Naive thymus-derived CD8-positive, alpha-beta T cell (primary cell): ENCODE measurements around the gene S1PR4. TPM values are rescaled to one million over a fixed set of nuclear protein-coding genes. Genes with fewer than 3 reads are reported as not detected.
"Not testable (repeated sequence)": the region's sequence is repeated elsewhere in the genome, so short reads cannot be mapped to it uniquely, and the experiment has no call there.

Source experiments
- ATAC-seq, 2 donors: fragments of 150-1000 bp; cut with Tn5 transposase in 1 of 2; sonication (Bioruptor Pico), chemical (Tn5 transposase) in 1 of 2; 1 replicate in 1 of 2; 2 replicates in 1 of 2; pipeline ENCODE4 v1.10.0; 2021; ENCODE audit warnings: mild to moderate bottlenecking in 2 of 2, moderate library complexity in 2 of 2
- POLR2A ChIA-PET: fragments of 350-600 bp; sonication (Branson Sonifier 250); formaldehyde crosslinking; loops from one replicate; lab custom pipeline; 2021; ENCODE audit warnings: antibody characterized with exemption; lab: Charles Lee
- DNase-seq, 10 donors: peaks; one replicate each; pipeline versions ENCODE4 v3.0.0 to v3.0.0-alpha.2; 2020 to 2022
- H3K27ac Mint-ChIP-seq, 10 donors: one replicate each; pipeline ENCODE4 v1.8.0; 2020 to 2022; ENCODE audit warnings: mild to moderate bottlenecking in 10 of 10, mixed read lengths in 10 of 10, moderate library complexity in 4 of 10, inconsistent platforms in 1 of 10
- H3K27me3 Mint-ChIP-seq, 5 donors: one replicate each; pipeline ENCODE4 v1.8.0; 2021 to 2022; ENCODE audit warnings: mixed read lengths in 5 of 5
- H3K36me3 Mint-ChIP-seq, 3 donors: one replicate each; pipeline ENCODE4 v1.8.0; 2020 to 2022; ENCODE audit warnings: mixed read lengths in 3 of 3, mild to moderate bottlenecking in 2 of 3, inconsistent platforms in 1 of 3
- H3K4me1 Mint-ChIP-seq, 4 donors: one replicate each; pipeline ENCODE4 v1.8.0; 2021 to 2022; ENCODE audit warnings: mixed read lengths in 4 of 4
- H3K4me3 Mint-ChIP-seq, 10 donors: one replicate each; pipeline ENCODE4 v1.8.0; 2020 to 2022; ENCODE audit warnings: mild to moderate bottlenecking in 10 of 10, mixed read lengths in 10 of 10, moderate library complexity in 6 of 10, inconsistent platforms in 1 of 10
- H3K9me3 Mint-ChIP-seq, 9 donors: one replicate each; pipeline ENCODE4 v1.8.0; 2020 to 2022; ENCODE audit warnings: mixed read lengths in 9 of 9, mild to moderate bottlenecking in 3 of 9, inconsistent platforms in 1 of 9, moderate library complexity in 1 of 9
- polyA plus RNA-seq, 3 donors: library from polyadenylated mRNA; unstranded; fragments of 300-500 nt; fragmentation: Illumina TruSeq; gene quantifications; one replicate each; pipeline ENCODE4 v1.2.3, GENCODE V29; 2021
- total RNA-seq, 8 experiments: library from RNA in 2 of 8; stranded (reverse) in 2 of 8; gene quantifications; one replicate each; pipeline ENCODE4 v1.2.3 and lab custom pipeline; 2021 to 2026

S1PR4 gene
- total and polyA plus RNA-seq, 5 experiments from 2014 or later, result 217 to 470 (median 286) TPM

- DNase-seq, result no peak
- POLR2A ChIA-PET, result interaction anchor here (0.5 kb wide), 1 partner anchor 10 kb away, joined by 9 read pairs; no protein-coding TSS in a partner anchor
- peaks cover 6 to 21% (median 11%) of the 10 kb centered on the region in 4 donors for H3K4me1 Mint-ChIP-seq
- no peak for ATAC-seq
- no peak overlapping the region for H3K4me3 Mint-ChIP-seq
- H3K36me3 Mint-ChIP-seq, result peaks cover 0 to 24% (median 5%) of the 10 kb centered on the region in 3 donors
- no peaks in the 10 kb centered on the region for H3K27me3 Mint-ChIP-seq
- no peaks in the 10 kb centered on the region for H3K9me3 Mint-ChIP-seq
- peak overlapping the region in 2 of 10 donors; percentile 56 to 80 for H3K27ac Mint-ChIP-seq
Measured at GRCh38 chr19:3193256-3194105, 14.9 kb downstream of the S1PR4 start.

GRCh38 chr19:3194106-3195087 lies 15.8 kb downstream of the S1PR4 start:
- Mint-ChIP-seq H3K9me3 (no peaks in the 10 kb centered on the region), H3K27ac (peak overlapping the region in 1 of 10 donors; percentile 15), H3K4me3 (no peak overlapping the region), H3K4me1 (peaks cover 0 to 11% (median 6%) of the 10 kb centered on the region in 4 donors), H3K27me3 (no peaks in the 10 kb centered on the region), H3K36me3 (peaks cover 0 to 26% (median 5%) of the 10 kb centered on the region in 3 donors)
- POLR2A ChIA-PET, result interaction anchor here (0.5 to 0.9 kb wide), 2 partner anchors 8 to 11 kb away, joined by 4 to 9 read pairs; partner anchors contain the start of gene NCLN
- ATAC-seq (no peak), DNase-seq (no peak)

- H3K36me3 Mint-ChIP-seq, result peaks cover 0 to 33% (median 5%) of the 10 kb centered on the region in 3 donors
- peak in 1 of 10 donors; percentile 57 for DNase-seq
- H3K9me3 Mint-ChIP-seq, result no peaks in the 10 kb centered on the region
- no peaks in the 10 kb centered on the region for H3K27me3 Mint-ChIP-seq
- peaks cover 0 to 5% (median 2%) of the 10 kb centered on the region in 4 donors for H3K4me1 Mint-ChIP-seq
- POLR2A ChIA-PET, result no interaction called here
- no peak for ATAC-seq
- no peak overlapping the region for H3K27ac Mint-ChIP-seq
- no peak overlapping the region for H3K4me3 Mint-ChIP-seq
Measured at GRCh38 chr19:3196064-3196932, 17.7 kb downstream of the S1PR4 start.

- ATAC-seq (no peak), DNase-seq (no peak)
- no peaks in the 10 kb centered on the region for H3K9me3 Mint-ChIP-seq
- POLR2A ChIA-PET, result interaction anchor here (0.6 kb wide), 1 partner anchor 14 kb away, joined by 5 read pairs; no protein-coding TSS in a partner anchor
- H3K36me3 Mint-ChIP-seq, result peaks cover 0 to 31% (median 5%) of the 10 kb centered on the region in 3 donors
- no peaks in the 10 kb centered on the region for H3K27me3 Mint-ChIP-seq
- no peak overlapping the region for H3K27ac Mint-ChIP-seq
- H3K4me1 Mint-ChIP-seq, result peaks cover 0 to 2% (median under 1%) of the 10 kb centered on the region in 4 donors
- no peak overlapping the region for H3K4me3 Mint-ChIP-seq
Measured at GRCh38 chr19:3196933-3197205, 18.3 kb downstream of the S1PR4 start.

- Mint-ChIP-seq H3K36me3 (peaks cover 0 to 26% (median 5%) of the 10 kb centered on the region in 3 donors), H3K4me1 (no peaks in the 10 kb centered on the region), H3K27me3 (no peaks in the 10 kb centered on the region), H3K9me3 (no peaks in the 10 kb centered on the region), H3K4me3 (no peak overlapping the region), H3K27ac (no peak overlapping the region)
- ATAC-seq, result no peak
- no peak for DNase-seq
- POLR2A ChIA-PET, result no interaction called here
Measured at GRCh38 chr19:3198901-3199700, 20.5 kb downstream of the S1PR4 start.

GRCh38 chr19:3201072-3201700 lies 22.6 kb downstream of the S1PR4 start:
- Mint-ChIP-seq H3K4me3 (no peak overlapping the region), H3K27ac (peak overlapping the region in 1 of 10 donors; percentile 40), H3K4me1 (no peaks in the 10 kb centered on the region), H3K36me3 (peaks cover 0 to 24% (median 0%) of the 10 kb centered on the region in 3 donors), H3K27me3 (no peaks in the 10 kb centered on the region), H3K9me3 (no peaks in the 10 kb centered on the region)
- ATAC-seq, result no peak
- POLR2A ChIA-PET, result no interaction called here
- no peak for DNase-seq

GRCh38 chr19:3201911-3202310 lies 23.3 kb downstream of the S1PR4 start:
- H3K4me1 Mint-ChIP-seq, result no peaks in the 10 kb centered on the region
- no peak for ATAC-seq
- H3K27me3 Mint-ChIP-seq, result no peaks in the 10 kb centered on the region
- no peak for DNase-seq
- H3K9me3 Mint-ChIP-seq, result no peaks in the 10 kb centered on the region
- H3K27ac Mint-ChIP-seq, result no peak overlapping the region
- POLR2A ChIA-PET, result no interaction called here
- H3K36me3 Mint-ChIP-seq, result peaks cover 0 to 21% (median 0%) of the 10 kb centered on the region in 3 donors
- H3K4me3 Mint-ChIP-seq, result peak overlapping the region in 1 of 10 donors; percentile 33

GRCh38 chr19:3202346-3202745 lies 23.8 kb downstream of the S1PR4 start:
- H3K4me1 Mint-ChIP-seq, result no peaks in the 10 kb centered on the region
- no peak overlapping the region for H3K4me3 Mint-ChIP-seq
- H3K9me3 Mint-ChIP-seq, result no peaks in the 10 kb centered on the region
- DNase-seq, result no peak
- H3K36me3 Mint-ChIP-seq, result peaks cover 0 to 22% (median 0%) of the 10 kb centered on the region in 3 donors
- ATAC-seq, result no peak
- H3K27me3 Mint-ChIP-seq, result no peaks in the 10 kb centered on the region
- H3K27ac Mint-ChIP-seq, result no peak overlapping the region
- POLR2A ChIA-PET, result no interaction called here

- H3K9me3 Mint-ChIP-seq, H3K4me1 Mint-ChIP-seq, H3K27me3 Mint-ChIP-seq, H3K4me3 Mint-ChIP-seq, ATAC-seq, DNase-seq, POLR2A ChIA-PET, H3K27ac Mint-ChIP-seq: not testable (repeated sequence)
- peaks cover 0 to 22% (median 0%) of the 10 kb centered on the region in 3 donors for H3K36me3 Mint-ChIP-seq
Measured at GRCh38 chr19:3202895-3203294, 24.3 kb downstream of the S1PR4 start.

- POLR2A ChIA-PET, result interaction anchor here (0.6 kb wide), 1 partner anchor 17 kb away, joined by 3 read pairs; no protein-coding TSS in a partner anchor
- Mint-ChIP-seq H3K27ac (no peak overlapping the region), H3K36me3 (peaks cover 0 to 23% (median 0%) of the 10 kb centered on the region in 3 donors)
Measured at GRCh38 chr19:3203805-3204645, 25.5 kb downstream of the S1PR4 start.

More at GRCh38 chr19:3203805-3204645, 25.5 kb downstream of the S1PR4 start:
- no peaks in the 10 kb centered on the region for H3K9me3 Mint-ChIP-seq
- H3K4me1 Mint-ChIP-seq, result no peaks in the 10 kb centered on the region
- no peak for ATAC-seq
- no peak for DNase-seq
- no peak overlapping the region for H3K4me3 Mint-ChIP-seq
- no peaks in the 10 kb centered on the region for H3K27me3 Mint-ChIP-seq
